GM12801 (cell line): ENCODE measurements around the gene DMXL2.

Source experiments
- CTCF ChIP-seq: IDR thresholded peaks from one replicate; pipeline ENCODE4 v1.5.1; 2011; ENCODE audit warnings: control low read depth; ENCODE audit not compliant: insufficient read length; ENCODE audit errors: extremely low read depth

The DMXL2 gene

GRCh38 chr15:51424780-51425179, 197.8 kb downstream of the DMXL2 start:
- TF ChIP-seq CTCF: no peak

GRCh38 chr15:51416129-51416528, 206.4 kb downstream of the DMXL2 start:
- no peak for TF ChIP-seq CTCF

GRCh38 chr15:51414256-51414860, 208.2 kb downstream of the DMXL2 start:
- no peak for TF ChIP-seq CTCF

GRCh38 chr15:51405693-51406523, 216.7 kb downstream of the DMXL2 start:
- no peak for TF ChIP-seq CTCF

GRCh38 chr15:51403946-51404695, 218.4 kb downstream of the DMXL2 start:
- no peak for TF ChIP-seq CTCF

- TF ChIP-seq CTCF: no peak
Observed at GRCh38 chr15:51403072-51403878, 219.3 kb downstream of the DMXL2 start.

- no peak for TF ChIP-seq CTCF
Observed at GRCh38 chr15:51401872-51402517, 220.6 kb downstream of the DMXL2 start.
